ENCODE results near the gene PLEKHJ1. TPM values are rescaled to one million over a fixed set of nuclear protein-coding genes. Genes with fewer than 3 reads are reported as not detected.
A peak's percentile ranks its signal among the peaks of the same experiment; 100 is the strongest.

PLEKHJ1 gene
- total RNA-seq, 1 donor from 2014 or later: 104 TPM

GRCh38 chr19:2225415-2226050, 10.6 kb downstream of the PLEKHJ1 start:
- no peaks in the 10 kb centered on the region for H3K27me3 ChIP-seq (ENCODE audit: control insufficient read depth, insufficient read depth, low read length)
- TF ChIP-seq CTCF (IDR thresholded peaks at IDR 0.05; ENCODE audit: insufficient read depth, low read length, poor library complexity, severe bottlenecking): no peak
- DNase-seq (ENCODE audit: low read depth): no peak
- H3K4me3 ChIP-seq (ENCODE audit: low read depth, low read length): no peak overlapping the region
- no peaks in the 10 kb centered on the region for H3K36me3 ChIP-seq (ENCODE audit: control insufficient read depth, insufficient read depth, low read length)

- no peak for TF ChIP-seq CTCF (IDR thresholded peaks at IDR 0.05; ENCODE audit: insufficient read depth, low read length, poor library complexity, severe bottlenecking)
- no peak overlapping the region for H3K4me3 ChIP-seq (ENCODE audit: low read depth, low read length)
- DNase-seq (ENCODE audit: low read depth): no peak
- H3K36me3 ChIP-seq (ENCODE audit: control insufficient read depth, insufficient read depth, low read length): no peaks in the 10 kb centered on the region
- H3K27me3 ChIP-seq (ENCODE audit: control insufficient read depth, insufficient read depth, low read length): no peaks in the 10 kb centered on the region
Measured at GRCh38 chr19:2224754-2225349, 11.3 kb downstream of the PLEKHJ1 start.

GRCh38 chr19:2223959-2224358, 12.2 kb downstream of the PLEKHJ1 start:
- no peak for TF ChIP-seq CTCF (IDR thresholded peaks at IDR 0.05; ENCODE audit: insufficient read depth, low read length, poor library complexity, severe bottlenecking)
- Histone ChIP-seq H3K36me3 (ENCODE audit: control insufficient read depth, insufficient read depth, low read length) (no peaks in the 10 kb centered on the region), H3K27me3 (ENCODE audit: control insufficient read depth, insufficient read depth, low read length) (no peaks in the 10 kb centered on the region), H3K4me3 (ENCODE audit: low read depth, low read length) (no peak overlapping the region)
- DNase-seq (ENCODE audit: low read depth): no peak

- Histone ChIP-seq H3K36me3 (ENCODE audit: control insufficient read depth, insufficient read depth, low read length) (no peaks in the 10 kb centered on the region), H3K4me3 (ENCODE audit: low read depth, low read length) (no peak overlapping the region), H3K27me3 (ENCODE audit: control insufficient read depth, insufficient read depth, low read length) (no peaks in the 10 kb centered on the region)
- TF ChIP-seq CTCF (IDR thresholded peaks at IDR 0.05; ENCODE audit: insufficient read depth, low read length, poor library complexity, severe bottlenecking): no peak
- no peak for DNase-seq (ENCODE audit: low read depth)
Measured at GRCh38 chr19:2223391-2223790, 12.7 kb downstream of the PLEKHJ1 start.

- Histone ChIP-seq H3K4me3 (ENCODE audit: low read depth, low read length) (no peak overlapping the region), H3K36me3 (ENCODE audit: control insufficient read depth, insufficient read depth, low read length) (no peaks in the 10 kb centered on the region), H3K27me3 (ENCODE audit: control insufficient read depth, insufficient read depth, low read length) (no peaks in the 10 kb centered on the region)
- TF ChIP-seq CTCF (IDR thresholded peaks at IDR 0.05; ENCODE audit: insufficient read depth, low read length, poor library complexity, severe bottlenecking): peak; percentile 16
- no peak for DNase-seq (ENCODE audit: low read depth)
Measured at GRCh38 chr19:2221918-2222317, 14.2 kb downstream of the PLEKHJ1 start.

Measured in kidney epithelial cell (primary cell).